ENCODE data around the gene CXCR5.

GRCh38 chr11:118843565-118843964, 40.1 kb upstream of the CXCR5 start:
- no peak for TF ChIP-seq CTCF (conservative IDR thresholded peaks at IDR 0.05 in 1 of 2, IDR thresholded peaks at IDR 0.05 in 1 of 2; ENCODE audit: low read depth in 1 of 2, low read length in 2 of 2)
- no peak for TF ChIP-seq EZH2 (IDR thresholded peaks at IDR 0.05; ENCODE audit: low read length, missing control alignments)
